Cortex of kidney (tissue), 1 donor: ENCODE results near the gene ARPC1B.

ENCODE experiments used
- DNase-seq: peaks from one replicate; lab custom pipeline; 2025; lab: John Stamatoyannopoulos, UW

The ARPC1B gene

GRCh38 chr7:99389772-99390171 is 15.2 kb downstream of the ARPC1B start:
- no peak for DNase-seq

- no peak for DNase-seq
Observed at GRCh38 chr7:99390941-99391602, 16.5 kb downstream of the ARPC1B start.

GRCh38 chr7:99392046-99392445 is 17.5 kb downstream of the ARPC1B start:
- DNase-seq = no peak

GRCh38 chr7:99392659-99393354 is 18.3 kb downstream of the ARPC1B start:
- DNase-seq = no peak

- DNase-seq = no peak
Observed at GRCh38 chr7:99393355-99394187, 19.0 kb downstream of the ARPC1B start.

- no peak for DNase-seq
Observed at GRCh38 chr7:99394188-99394502, 19.6 kb downstream of the ARPC1B start.

GRCh38 chr7:99395616-99396327 is 21.2 kb downstream of the ARPC1B start:
- no peak for DNase-seq

- DNase-seq = no peak
Observed at GRCh38 chr7:99396418-99397296, 22.1 kb downstream of the ARPC1B start.

- no peak for DNase-seq
Observed at GRCh38 chr7:99397297-99397983, 22.9 kb downstream of the ARPC1B start.

- no peak for DNase-seq
Observed at GRCh38 chr7:99398891-99399445, 24.4 kb downstream of the ARPC1B start.

- no peak for DNase-seq
Observed at GRCh38 chr7:99399597-99399996, 25.1 kb downstream of the ARPC1B start.

- no peak for DNase-seq
Observed at GRCh38 chr7:99402854-99403253, 28.3 kb downstream of the ARPC1B start.

- no peak for DNase-seq
Observed at GRCh38 chr7:99403764-99404163, 29.2 kb downstream of the ARPC1B start.

GRCh38 chr7:99404235-99404976 is 29.9 kb downstream of the ARPC1B start:
- no peak for DNase-seq

GRCh38 chr7:99404977-99405320 is 30.4 kb downstream of the ARPC1B start:
- DNase-seq = no peak

GRCh38 chr7:99406557-99406956 is 32.0 kb downstream of the ARPC1B start:
- no peak for DNase-seq

GRCh38 chr7:99407872-99408378 is 33.4 kb downstream of the ARPC1B start:
- no peak for DNase-seq

GRCh38 chr7:99408379-99409191 is 34.1 kb downstream of the ARPC1B start, which contains the start of the genes BUD31 and PDAP1:
BUD31 (plus strand) TSS chr7:99408969; CDS start chr7:99411093, 2,124 bp downstream.
PDAP1 (minus strand) TSS chr7:99408597; CDS start chr7:99408548, 49 bp downstream.
- DNase-seq = peak; percentile 41

- no peak for DNase-seq
Observed at GRCh38 chr7:99409192-99409572, 34.7 kb downstream of the ARPC1B start.
